ENCODE data around the gene WHRN.

WHRN gene

GRCh38 chr9:114465417-114465816 lies 39.9 kb downstream of the WHRN start:
- no peak for DNase-seq (ENCODE audit: extremely low read depth, low read depth)
- TF ChIP-seq CTCF (IDR thresholded peaks at IDR 0.05; ENCODE audit: low read depth, low read length) = no peak

- no peak for TF ChIP-seq CTCF (IDR thresholded peaks at IDR 0.05; ENCODE audit: low read depth, low read length)
- no peak for DNase-seq (ENCODE audit: extremely low read depth, low read depth)
Measured at GRCh38 chr9:114464281-114465051, 40.8 kb downstream of the WHRN start.

GRCh38 chr9:114462791-114463190 lies 42.5 kb downstream of the WHRN start:
- no peak for TF ChIP-seq CTCF (IDR thresholded peaks at IDR 0.05; ENCODE audit: low read depth, low read length)
- DNase-seq (ENCODE audit: extremely low read depth, low read depth) = no peak

GRCh38 chr9:114461468-114461867 lies 43.8 kb downstream of the WHRN start:
- no peak for TF ChIP-seq CTCF (IDR thresholded peaks at IDR 0.05; ENCODE audit: low read depth, low read length)
- no peak for DNase-seq (ENCODE audit: extremely low read depth, low read depth)

- DNase-seq (ENCODE audit: extremely low read depth, low read depth) = no peak
- no peak for TF ChIP-seq CTCF (IDR thresholded peaks at IDR 0.05; ENCODE audit: low read depth, low read length)
Measured at GRCh38 chr9:114460513-114461199, 44.6 kb downstream of the WHRN start.

GRCh38 chr9:114459464-114459863 lies 45.8 kb downstream of the WHRN start:
- no peak for TF ChIP-seq CTCF (IDR thresholded peaks at IDR 0.05; ENCODE audit: low read depth, low read length)
- DNase-seq (ENCODE audit: extremely low read depth, low read depth) = no peak

GRCh38 chr9:114456929-114457328 lies 48.3 kb downstream of the WHRN start:
- DNase-seq (ENCODE audit: extremely low read depth, low read depth) = no peak
- TF ChIP-seq CTCF (IDR thresholded peaks at IDR 0.05; ENCODE audit: low read depth, low read length) = no peak

All from AG09319 (cell line).